Mucosa of descending colon (tissue), 3 donors: ENCODE measurements around the gene ZBTB20. TPM values are rescaled to one million over a fixed set of nuclear protein-coding genes. Genes with fewer than 3 reads are reported as not detected.
A peak's percentile ranks its signal among the peaks of the same experiment; 100 is the strongest.

ENCODE experiments used
- ATAC-seq: fragments of 200-7000 bp; cut with Tn5 transposase; one replicate; pipeline ENCODE4 v1.9.1; 2020; ENCODE audit warnings: mild to moderate bottlenecking, moderate library complexity
- DNase-seq, 3 donors: peaks; one replicate each; pipeline ENCODE4 v3.0.0-alpha.2; 2020
- H3K36me3 ChIP-seq: fragments of 200-600 bp; one replicate; pipeline ENCODE4 v1.8.0; 2021; ENCODE audit warnings: low read depth, mild to moderate bottlenecking
- H3K4me1 ChIP-seq: fragments of 200-600 bp; one replicate; pipeline ENCODE4 v1.8.0; 2021; ENCODE audit warnings: low read depth, mild to moderate bottlenecking
- H3K4me3 ChIP-seq: fragments of 200-600 bp; one replicate; pipeline ENCODE4 v1.8.0; 2021; ENCODE audit warnings: mild to moderate bottlenecking
- H3K9me3 ChIP-seq: fragments of 200-600 bp; one replicate; pipeline ENCODE4 v1.8.0; 2021; ENCODE audit warnings: mild to moderate bottlenecking
- CTCF ChIP-seq: fragments of 200-600 bp; IDR thresholded peaks from one replicate; pipeline ENCODE4 v1.8.0; 2022; ENCODE audit warnings: antibody characterized with exemption, mild to moderate bottlenecking
- intact Hi-C, 2 donors: fragments of 100-400 bp; cut with DNase I in 1 of 2; cut with micrococcal nuclease in 1 of 2; formaldehyde crosslinking; loops; one replicate each; pipeline versions ENCODE4 v1.11.0 to v1.11.1; 2022; cut with DNase I, micrococcal nuclease
- total RNA-seq, 3 donors: library from RNA; stranded (reverse); fragmentation: NEBNext Ultra II Directional in 2 of 3; extraction: Animal tissue kit (Norgen Biotek cat#: 25700) in 2 of 3; gene quantifications; one replicate each; pipeline versions ENCODE4 v1.2.1 to v1.2.4, GENCODE V29; 2021 to 2023
- donor health status: DM: no; HTN: no; CAD: no; lungs with moderate emphysema.
- donor health status: DM: no; HTN: no; CAD: no.
- donor health status: DM: no; HTN: yes; CAD: no.

ZBTB20 gene
- total RNA-seq, 3 donors from 2014 or later: 30.6 to 85.6 (median 37.3) TPM

GRCh38 chr3:115102046-115102445, 45.0 kb downstream of the ZBTB20 start:
- ATAC-seq (no peak), DNase-seq (no peak)
- Histone ChIP-seq H3K9me3 (no peaks in the 10 kb centered on the region), H3K4me1 (peaks cover 27% of the 10 kb centered on the region), H3K36me3 (no peaks in the 10 kb centered on the region), H3K4me3 (no peak overlapping the region)
- no peak for TF ChIP-seq CTCF
- intact Hi-C loops: no loop called here

GRCh38 chr3:115100806-115101205, 46.3 kb downstream of the ZBTB20 start:
- no peaks in the 10 kb centered on the region for H3K9me3 ChIP-seq
- peaks cover 27% of the 10 kb centered on the region for H3K4me1 ChIP-seq
- no peaks in the 10 kb centered on the region for H3K36me3 ChIP-seq
- TF ChIP-seq CTCF: no peak
- ATAC-seq: peak; percentile 49
- no peak overlapping the region for H3K4me3 ChIP-seq
- no peak for DNase-seq
- intact Hi-C loops: no loop called here

GRCh38 chr3:115099986-115100571, 47.0 kb downstream of the ZBTB20 start:
- H3K36me3 ChIP-seq: no peaks in the 10 kb centered on the region
- no peaks in the 10 kb centered on the region for H3K9me3 ChIP-seq
- DNase-seq (peak in 1 of 3 donors; percentile 54), ATAC-seq (peak; percentile 90)
- no peak for TF ChIP-seq CTCF
- intact Hi-C loops: loop anchor here in 1 of 2 donors (10.0 kb wide), 1 partner anchor 45 kb away; the partner anchor contains the start of gene ZBTB20
- peaks cover 27% of the 10 kb centered on the region for H3K4me1 ChIP-seq
- H3K4me3 ChIP-seq: no peak overlapping the region

GRCh38 chr3:115099134-115099985, 47.7 kb downstream of the ZBTB20 start:
- Histone ChIP-seq H3K4me1 (peaks cover 27% of the 10 kb centered on the region), H3K36me3 (no peaks in the 10 kb centered on the region), H3K4me3 (no peak overlapping the region), H3K9me3 (no peaks in the 10 kb centered on the region)
- TF ChIP-seq CTCF: no peak
- DNase-seq: no peak
- intact Hi-C loops: loop anchor here in 1 of 2 donors (10.0 kb wide), 1 partner anchor 45 kb away; the partner anchor contains the start of gene ZBTB20
- peak; percentile 45 for ATAC-seq

- intact Hi-C loops: loop anchor here in 1 of 2 donors (10.0 kb wide), 1 partner anchor 46 kb away; the partner anchor contains the start of gene ZBTB20
- ATAC-seq (no peak), DNase-seq (no peak)
- H3K36me3 ChIP-seq: no peaks in the 10 kb centered on the region
- no peak for TF ChIP-seq CTCF
- no peaks in the 10 kb centered on the region for H3K9me3 ChIP-seq
- H3K4me1 ChIP-seq: peaks cover 27% of the 10 kb centered on the region
- no peak overlapping the region for H3K4me3 ChIP-seq
Measured at GRCh38 chr3:115098354-115099073, 48.6 kb downstream of the ZBTB20 start.
